Activated naive CD4-positive, alpha-beta T cell treated with anti-CD3 and anti-CD28 coated beads for 36 hours (primary cell): ENCODE data around the gene PLCG2. TPM values are rescaled to one million over a fixed set of nuclear protein-coding genes. Genes with fewer than 3 reads are reported as not detected.
"Not testable (repeated sequence)": the region's sequence is repeated elsewhere in the genome, so short reads cannot be mapped to it uniquely, and the experiment has no call there.

Source experiments
- CTCF ChIA-PET: fragments of 350-600 bp; sonication (Branson Sonifier 250); formaldehyde crosslinking; loops from one replicate; lab custom pipeline; 2021; ENCODE audit warnings: antibody characterized with exemption; lab: Charles Lee
- DNase-seq: peaks from one replicate; pipeline ENCODE4 v3.0.0-alpha.2; 2020
- H3K27ac Mint-ChIP-seq: one replicate; pipeline ENCODE4 v1.8.0; 2021; ENCODE audit warnings: mild to moderate bottlenecking, mixed read lengths
- H3K27me3 Mint-ChIP-seq: one replicate; pipeline ENCODE4 v1.8.0; 2021; ENCODE audit warnings: low read depth, mixed read lengths
- H3K36me3 Mint-ChIP-seq: one replicate; pipeline ENCODE4 v1.8.0; 2021; ENCODE audit warnings: low read depth, mixed read lengths
- H3K4me1 Mint-ChIP-seq: one replicate; pipeline ENCODE4 v1.8.0; 2021; ENCODE audit warnings: low read depth, mixed read lengths
- H3K4me3 Mint-ChIP-seq: one replicate; pipeline ENCODE4 v1.8.0; 2021; ENCODE audit warnings: mild to moderate bottlenecking, moderate library complexity, mixed read lengths
- H3K9me3 Mint-ChIP-seq: one replicate; pipeline ENCODE4 v1.8.0; 2021; ENCODE audit warnings: mixed read lengths
- intact Hi-C: fragments of 100-400 bp; cut with micrococcal nuclease; formaldehyde crosslinking; loops from one replicate; pipeline ENCODE4 v1.15.1; 2023
- total RNA-seq, 2 experiments: library from RNA; stranded (reverse); gene quantifications; one replicate each; pipeline ENCODE4 v1.2.3, GENCODE V29; 2021

Gene PLCG2
- total RNA-seq, 2 experiments from 2014 or later = 12.0 to 13.4 TPM

DNA sequence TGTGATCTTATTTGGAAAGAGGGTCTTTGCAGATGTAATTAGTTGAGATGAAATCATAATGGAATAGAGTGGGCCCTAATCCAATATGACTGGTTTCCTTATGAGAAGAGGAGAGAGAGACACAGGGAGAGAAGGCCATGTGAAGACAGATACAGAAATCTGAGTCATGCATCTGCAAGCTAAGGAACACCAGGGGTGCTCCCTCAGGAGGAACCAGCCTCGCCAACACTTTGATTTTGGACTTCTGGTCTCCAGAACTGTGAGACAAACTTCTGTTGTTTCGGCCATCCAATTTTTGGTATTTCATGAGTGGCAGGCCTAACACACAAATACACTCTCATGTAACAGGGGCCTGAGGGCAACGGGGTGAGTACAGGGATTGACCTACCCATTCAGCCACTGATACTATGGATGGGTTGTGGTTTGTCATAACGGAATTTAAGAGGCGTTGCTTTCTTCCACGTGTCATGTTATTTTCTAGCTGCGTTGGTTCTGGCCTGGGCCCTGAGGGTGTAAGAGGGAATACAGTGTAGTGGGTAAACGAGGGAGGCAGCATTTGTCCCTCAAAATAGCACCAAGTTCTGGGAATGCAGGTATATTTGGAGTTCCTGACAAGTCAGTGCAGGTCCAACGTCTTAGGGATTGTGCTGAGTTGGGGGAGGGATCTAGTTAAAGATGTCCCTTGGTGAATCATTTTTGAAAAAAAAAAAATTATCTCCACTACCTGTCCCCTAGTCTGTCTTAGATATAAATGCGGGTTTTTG, 17.7 kb downstream of the PLCG2 start:
- intact Hi-C loops = no loop called here
- no peaks in the 10 kb centered on the region for H3K36me3 Mint-ChIP-seq
- no peak for DNase-seq
- no peak overlapping the region for H3K27ac Mint-ChIP-seq
- no peaks in the 10 kb centered on the region for H3K27me3 Mint-ChIP-seq
- no peaks in the 10 kb centered on the region for H3K9me3 Mint-ChIP-seq
- no peak overlapping the region for H3K4me3 Mint-ChIP-seq
- peaks cover 25% of the 10 kb centered on the region for H3K4me1 Mint-ChIP-seq
- CTCF ChIA-PET = no interaction called here

- H3K4me1 Mint-ChIP-seq = peaks cover 25% of the 10 kb centered on the region
- intact Hi-C loops = no loop called here
- no peaks in the 10 kb centered on the region for H3K9me3 Mint-ChIP-seq
- peak overlapping the region; percentile 90 for H3K27ac Mint-ChIP-seq
- no peaks in the 10 kb centered on the region for H3K27me3 Mint-ChIP-seq
- CTCF ChIA-PET = interaction anchor here (1.0 kb wide), 1 partner anchor 13 kb away, joined by 3 read pairs; no protein-coding TSS in a partner anchor
- peak; percentile 32 for DNase-seq
- no peaks in the 10 kb centered on the region for H3K36me3 Mint-ChIP-seq
- no peak overlapping the region for H3K4me3 Mint-ChIP-seq
Measured at GRCh38 chr16:81797443-81797842, 18.4 kb downstream of the PLCG2 start.

DNA sequence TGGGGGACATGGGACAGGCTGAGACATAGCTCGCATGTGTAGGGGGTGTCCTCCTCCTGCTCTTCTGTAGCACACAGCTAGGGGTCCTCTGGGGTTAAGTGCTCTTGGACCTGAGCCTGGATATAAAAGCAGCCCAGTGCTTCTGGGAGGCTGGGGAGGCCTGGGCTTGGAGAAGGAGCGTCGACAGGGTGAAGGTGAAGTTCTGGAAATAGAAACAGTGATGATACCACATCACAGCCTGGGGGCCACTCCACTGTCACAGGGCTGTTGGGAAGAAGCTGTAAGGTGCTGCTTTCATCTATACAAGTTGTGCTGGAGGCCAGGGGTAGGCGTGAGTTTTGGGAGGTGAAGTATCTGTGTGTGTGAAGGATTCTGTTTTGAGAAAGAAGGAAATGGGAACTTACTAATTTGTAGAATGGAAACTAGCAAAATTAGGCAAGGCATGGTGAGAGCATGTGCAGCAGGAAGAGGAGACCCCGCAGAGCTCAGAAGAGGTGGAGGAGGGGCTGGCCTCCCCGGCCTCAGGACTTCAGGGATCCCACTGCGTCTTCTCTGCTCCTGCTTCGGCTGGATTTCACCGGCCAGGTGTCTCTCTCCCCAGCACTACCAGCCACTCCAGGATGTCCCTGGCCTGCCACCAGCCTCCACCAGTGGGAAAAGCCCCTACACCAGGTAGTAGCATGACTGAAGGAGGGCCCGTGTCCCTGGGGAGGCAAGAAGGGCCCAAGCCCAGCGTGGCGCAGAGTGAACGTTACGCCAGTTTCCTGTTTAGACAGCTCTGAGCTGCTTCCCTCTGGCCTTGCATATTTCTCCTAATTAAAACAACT, 19.4 kb downstream of the PLCG2 start:
- CTCF ChIA-PET = interaction anchor here (0.8 to 1.0 kb wide), 2 partner anchors 14 to 19 kb away, joined by 3 to 5 read pairs; no protein-coding TSS in a partner anchor

DNA sequence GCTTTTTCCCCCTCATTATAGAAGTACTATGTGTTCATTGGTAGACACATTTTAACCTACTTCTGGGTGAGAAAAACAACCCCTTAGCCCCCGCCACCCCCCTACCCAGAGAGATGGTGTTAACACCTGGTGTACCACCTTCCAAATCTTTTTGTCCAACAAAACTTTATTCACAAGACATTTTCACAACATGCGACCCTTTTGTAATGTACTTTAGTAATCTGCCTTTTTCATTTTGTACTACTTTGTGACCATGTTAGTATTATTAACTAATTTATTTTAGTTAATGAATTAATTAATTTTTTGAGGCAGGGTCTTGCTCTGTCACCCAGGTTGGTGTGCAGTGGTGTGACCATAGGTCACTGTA, 20.0 kb downstream of the PLCG2 start:
- Mint-ChIP-seq H3K4me1 (peaks cover 27% of the 10 kb centered on the region), H3K27ac (peak overlapping the region; percentile 90), H3K4me3 (no peak overlapping the region), H3K27me3 (no peaks in the 10 kb centered on the region), H3K9me3 (no peaks in the 10 kb centered on the region), H3K36me3 (no peaks in the 10 kb centered on the region)
- no peak for DNase-seq
- CTCF ChIA-PET = no interaction called here
- intact Hi-C loops = loop anchor here (1.0 to 2.0 kb wide), 5 partner anchors 44 to 393 kb away; no protein-coding TSS in a partner anchor

More for the DNA sequence above, 19.4 kb downstream of the PLCG2 start:
- Mint-ChIP-seq H3K27me3 (no peaks in the 10 kb centered on the region), H3K4me3 (peak overlapping the region; percentile 55), H3K36me3 (no peaks in the 10 kb centered on the region), H3K9me3 (no peaks in the 10 kb centered on the region), H3K4me1 (peaks cover 25% of the 10 kb centered on the region), H3K27ac (peak overlapping the region; percentile 90)
- intact Hi-C loops = loop anchor here (1.0 to 2.0 kb wide), 7 partner anchors 19 to 394 kb away; partner anchors contain the start of gene PLCG2
- peak; percentile 85 for DNase-seq

DNA sequence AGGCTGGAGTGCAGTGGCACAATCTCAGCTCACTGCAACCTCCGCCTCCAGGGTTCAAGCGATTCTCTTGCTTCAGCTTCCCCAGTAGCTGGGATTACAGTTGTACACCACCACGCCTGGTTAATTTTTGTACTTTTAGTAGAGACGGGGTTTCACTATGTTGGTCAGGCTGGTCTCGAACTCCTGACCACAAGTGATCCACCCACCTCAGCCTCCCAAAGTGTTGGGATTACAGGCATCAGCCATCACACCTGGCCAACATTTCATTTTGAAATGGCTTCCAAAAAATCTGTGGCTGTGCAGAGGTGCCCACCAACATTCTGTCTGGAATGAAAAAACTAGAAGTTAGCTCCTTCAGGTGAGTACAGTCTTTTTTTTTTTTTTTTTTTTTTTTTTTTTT, 22.6 kb downstream of the PLCG2 start:
- H3K27ac Mint-ChIP-seq, CTCF ChIA-PET, H3K27me3 Mint-ChIP-seq, intact Hi-C loops, H3K9me3 Mint-ChIP-seq, H3K36me3 Mint-ChIP-seq, DNase-seq, H3K4me3 Mint-ChIP-seq: not testable (repeated sequence)
- H3K4me1 Mint-ChIP-seq = peaks cover 25% of the 10 kb centered on the region

DNA sequence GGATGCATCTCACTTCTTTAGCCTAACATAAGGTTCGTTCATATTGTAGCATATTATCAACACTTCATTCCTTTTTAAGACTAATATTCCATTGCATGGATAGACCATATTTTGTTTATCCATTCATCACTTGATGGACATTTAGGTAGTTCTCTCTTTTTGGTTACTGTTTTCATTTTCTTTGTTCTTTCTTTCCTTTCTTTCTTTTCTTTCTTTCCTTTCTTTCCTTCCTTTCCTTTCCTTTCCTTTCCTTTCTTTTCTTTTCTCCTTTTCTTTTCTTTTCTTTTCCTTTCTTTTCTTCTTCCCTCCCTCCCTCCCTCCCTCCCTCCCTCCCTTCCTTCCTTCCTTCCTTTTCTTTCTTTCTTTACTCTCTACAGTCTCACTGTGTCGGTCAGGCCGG, 24.2 kb downstream of the PLCG2 start:
- no peak for DNase-seq
- H3K4me1 Mint-ChIP-seq = peaks cover 12% of the 10 kb centered on the region
- H3K4me3 Mint-ChIP-seq = no peak overlapping the region
- no peaks in the 10 kb centered on the region for H3K27me3 Mint-ChIP-seq
- CTCF ChIA-PET = no interaction called here
- intact Hi-C loops = no loop called here
- no peaks in the 10 kb centered on the region for H3K9me3 Mint-ChIP-seq
- no peak overlapping the region for H3K27ac Mint-ChIP-seq
- no peaks in the 10 kb centered on the region for H3K36me3 Mint-ChIP-seq

DNA sequence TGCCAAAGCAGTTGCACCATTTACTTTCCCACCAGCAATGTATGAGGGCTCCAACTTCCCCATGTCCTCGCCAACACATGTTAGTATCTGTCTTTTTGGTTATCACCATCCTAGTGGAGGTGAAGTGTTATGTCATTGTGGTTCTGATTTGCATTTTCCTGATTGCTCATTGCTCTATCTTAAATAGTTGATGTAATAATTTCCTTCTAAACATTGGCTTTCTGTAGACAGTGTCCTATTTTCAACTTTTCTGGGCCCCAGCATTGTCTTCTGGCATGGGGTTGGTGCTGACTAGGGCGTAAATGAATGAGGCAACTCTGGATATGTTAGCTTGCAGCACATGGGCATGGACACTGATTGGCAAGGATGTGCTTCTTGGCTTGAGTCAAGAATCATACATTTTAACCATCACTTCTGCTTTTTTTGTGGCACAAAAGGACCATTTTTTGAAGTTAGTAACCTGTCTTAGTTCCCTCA, 25.1 kb downstream of the PLCG2 start:
- H3K27me3 Mint-ChIP-seq = no peaks in the 10 kb centered on the region
- DNase-seq = no peak
- H3K36me3 Mint-ChIP-seq = no peaks in the 10 kb centered on the region
- CTCF ChIA-PET = no interaction called here
- H3K4me3 Mint-ChIP-seq = no peak overlapping the region
- intact Hi-C loops = no loop called here
- peaks cover 4% of the 10 kb centered on the region for H3K4me1 Mint-ChIP-seq
- no peak overlapping the region for H3K27ac Mint-ChIP-seq
- no peaks in the 10 kb centered on the region for H3K9me3 Mint-ChIP-seq

DNA sequence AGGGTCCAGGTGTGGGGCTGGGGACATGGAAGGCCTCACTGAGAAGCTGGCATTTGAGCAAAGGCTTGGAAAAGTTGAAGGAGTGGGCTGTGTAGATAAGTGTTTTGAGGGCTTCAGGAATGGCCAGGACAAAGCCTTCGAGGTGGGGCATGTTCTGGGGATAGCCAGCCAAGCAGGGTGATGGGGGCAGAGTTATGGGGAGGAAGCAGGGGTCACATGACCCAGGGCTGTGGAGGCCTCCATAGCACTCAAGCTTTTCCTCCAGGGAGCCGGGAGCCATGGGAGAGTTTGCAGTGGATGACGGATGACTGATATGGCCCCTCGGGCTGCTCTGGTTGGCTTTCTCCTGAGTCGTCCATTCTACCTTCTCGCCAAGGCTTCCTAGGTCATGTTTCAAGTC, 27.6 kb downstream of the PLCG2 start:
- Mint-ChIP-seq H3K4me1 (peaks cover 4% of the 10 kb centered on the region), H3K27ac (no peak overlapping the region), H3K27me3 (no peaks in the 10 kb centered on the region), H3K36me3 (no peaks in the 10 kb centered on the region), H3K9me3 (no peaks in the 10 kb centered on the region), H3K4me3 (no peak overlapping the region)
- CTCF ChIA-PET = interaction anchor here (0.6 kb wide), 1 partner anchor 21 kb away, joined by 4 read pairs; no protein-coding TSS in a partner anchor
- no peak for DNase-seq
- intact Hi-C loops = no loop called here

DNA sequence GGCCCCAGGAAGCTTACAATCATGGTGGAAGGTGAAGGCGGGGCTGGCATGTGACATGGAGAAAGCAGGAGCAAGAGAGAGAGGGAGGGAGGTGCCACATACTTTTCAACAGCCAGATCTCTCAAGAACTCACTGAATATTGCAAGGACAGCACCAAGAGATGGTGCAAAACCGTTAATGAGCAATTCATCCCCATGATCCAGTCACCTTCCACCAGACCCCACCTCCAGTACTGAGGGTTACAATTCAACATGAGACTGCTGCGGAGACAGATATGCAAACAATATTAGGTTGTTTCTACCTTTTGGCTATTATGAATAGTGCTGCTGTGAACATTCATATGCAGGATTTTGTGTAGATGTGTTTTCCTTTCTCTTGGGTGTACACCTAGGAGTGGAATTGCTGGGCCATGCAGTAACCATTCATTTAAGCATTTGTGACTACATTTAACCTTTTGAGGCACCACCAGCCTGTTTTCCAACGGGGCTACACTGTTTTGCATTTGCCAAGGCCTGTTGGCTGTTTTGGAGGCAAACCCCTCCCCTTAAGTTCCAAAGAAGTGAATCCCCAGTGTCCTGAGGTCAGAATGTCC, 28.8 kb downstream of the PLCG2 start:
- Mint-ChIP-seq H3K9me3 (peaks cover 4% of the 10 kb centered on the region), H3K27me3 (no peaks in the 10 kb centered on the region), H3K36me3 (no peaks in the 10 kb centered on the region), H3K4me3 (no peak overlapping the region), H3K27ac (no peak overlapping the region), H3K4me1 (peaks cover 4% of the 10 kb centered on the region)
- intact Hi-C loops = no loop called here
- no peak for DNase-seq
- CTCF ChIA-PET = no interaction called here

GRCh38 chr16:81808933-81809480, 29.9 kb downstream of the PLCG2 start:
- Mint-ChIP-seq H3K4me1 (peaks cover 4% of the 10 kb centered on the region), H3K4me3 (no peak overlapping the region), H3K27me3 (no peaks in the 10 kb centered on the region), H3K36me3 (no peaks in the 10 kb centered on the region), H3K27ac (no peak overlapping the region), H3K9me3 (peaks cover 5% of the 10 kb centered on the region)
- DNase-seq = no peak
- intact Hi-C loops = no loop called here
- CTCF ChIA-PET = no interaction called here

DNA sequence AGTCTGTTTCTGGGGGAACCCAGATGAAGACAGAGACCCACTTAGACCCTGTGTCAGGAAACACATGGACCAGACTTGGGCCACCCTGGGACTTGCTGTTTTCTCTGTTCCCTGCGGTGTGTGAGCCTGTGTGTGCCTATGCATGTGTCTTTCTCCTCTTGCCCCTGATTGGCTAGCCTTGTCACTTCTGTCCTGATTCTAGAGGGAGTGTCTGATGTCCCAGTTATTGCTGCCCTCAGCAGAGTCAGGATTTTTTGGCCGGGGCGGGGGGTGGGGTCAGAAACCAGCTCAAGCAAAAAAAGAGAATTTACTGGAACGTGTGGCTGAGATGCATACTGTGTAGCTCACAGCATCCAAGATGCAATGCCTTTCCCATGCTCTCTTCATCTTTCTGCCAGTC, 30.5 kb downstream of the PLCG2 start:
- Mint-ChIP-seq H3K9me3 (peaks cover 5% of the 10 kb centered on the region), H3K27me3 (no peaks in the 10 kb centered on the region), H3K4me3 (no peak overlapping the region), H3K4me1 (no peaks in the 10 kb centered on the region), H3K27ac (no peak overlapping the region), H3K36me3 (no peaks in the 10 kb centered on the region)
- intact Hi-C loops = no loop called here
- CTCF ChIA-PET = no interaction called here
- DNase-seq = no peak

- Mint-ChIP-seq H3K36me3 (no peaks in the 10 kb centered on the region), H3K27ac (peak overlapping the region; percentile 10), H3K9me3 (peaks cover 5% of the 10 kb centered on the region), H3K4me1 (no peaks in the 10 kb centered on the region), H3K4me3 (no peak overlapping the region), H3K27me3 (no peaks in the 10 kb centered on the region)
- no peak for DNase-seq
- CTCF ChIA-PET = interaction anchor here (0.7 kb wide), 1 partner anchor 406 kb away, joined by 3 read pairs; no protein-coding TSS in a partner anchor
- intact Hi-C loops = no loop called here
Measured at GRCh38 chr16:81810361-81810760, 31.3 kb downstream of the PLCG2 start.
